GM13976 (cell line): ENCODE data around the gene MTG2.

Experiments
- DNase-seq: peaks from one replicate; pipeline ENCODE4 v3.0.0; 2012; ENCODE audit warnings: low spot score
- CTCF ChIP-seq: IDR thresholded peaks from 2 replicates; pipeline ENCODE4 v1.5.1; 2012; ENCODE audit warnings: borderline replicate concordance, mild to moderate bottlenecking; ENCODE audit not compliant: insufficient read depth; ENCODE audit errors: extremely low read depth, missing control alignments, control extremely low read depth
- in situ Hi-C: fragments of 300-500 bp; cut with MboI; formaldehyde crosslinking; loops from one replicate; pipeline ENCODE4 v1.12.0; 2022; ENCODE audit warnings: low sequenced_read_pairs, mixed read lengths, inconsistent platforms; ENCODE audit not compliant: unreplicated experiment

MTG2 gene

GRCh38 chr20:62157387-62158087, 25.3 kb upstream of the MTG2 start:
- in situ Hi-C loops, result no loop called here
- DNase-seq, result no peak
- TF ChIP-seq CTCF, result no peak

- TF ChIP-seq CTCF, result no peak
- no peak for DNase-seq
- in situ Hi-C loops, result no loop called here
These were observed 24.8 kb upstream of the MTG2 start for GRCh38 chr20:62158088-62158400.

GRCh38 chr20:62158541-62158940, 24.3 kb upstream of the MTG2 start:
- no peak for DNase-seq
- in situ Hi-C loops, result no loop called here
- TF ChIP-seq CTCF, result no peak

- in situ Hi-C loops, result no loop called here
- no peak for TF ChIP-seq CTCF
- no peak for DNase-seq
These were observed 23.8 kb upstream of the MTG2 start for GRCh38 chr20:62159052-62159451.

GRCh38 chr20:62159839-62160238, 23.0 kb upstream of the MTG2 start:
- in situ Hi-C loops, result no loop called here
- TF ChIP-seq CTCF, result no peak
- peak; percentile 83 for DNase-seq

GRCh38 chr20:62160253-62160652, 22.6 kb upstream of the MTG2 start:
- TF ChIP-seq CTCF, result no peak
- in situ Hi-C loops, result no loop called here
- DNase-seq, result no peak
